ENCODE data around the gene TEP1. TPM values are rescaled to one million over a fixed set of nuclear protein-coding genes. Genes with fewer than 3 reads are reported as not detected.

Gene TEP1
- total RNA-seq, 1 donor from 2014 or later, result 38.0 TPM

GRCh38 chr14:20382526-20382925, 30.8 kb downstream of the TEP1 start:
- H3K27me3 Mint-ChIP-seq (ENCODE audit: unreplicated experiment), result no peaks in the 10 kb centered on the region
- no peaks in the 10 kb centered on the region for H3K4me1 Mint-ChIP-seq (ENCODE audit: unreplicated experiment)
- H3K27ac Mint-ChIP-seq (ENCODE audit: unreplicated experiment), result no peak overlapping the region
- TF ChIP-seq CTCF (IDR thresholded peaks at IDR 0.05), result no peak
- no peak for DNase-seq (ENCODE audit: extremely low spot score, unreplicated experiment)
- H3K4me3 Mint-ChIP-seq (ENCODE audit: unreplicated experiment), result no peak overlapping the region
- H3K9me3 Mint-ChIP-seq (ENCODE audit: unreplicated experiment), result no peaks in the 10 kb centered on the region
- H3K36me3 Mint-ChIP-seq (ENCODE audit: unreplicated experiment), result peaks cover 45% of the 10 kb centered on the region

- H3K4me1 Mint-ChIP-seq (ENCODE audit: unreplicated experiment), result no peaks in the 10 kb centered on the region
- no peak for TF ChIP-seq CTCF (IDR thresholded peaks at IDR 0.05)
- no peaks in the 10 kb centered on the region for H3K9me3 Mint-ChIP-seq (ENCODE audit: unreplicated experiment)
- peaks cover 48% of the 10 kb centered on the region for H3K36me3 Mint-ChIP-seq (ENCODE audit: unreplicated experiment)
- no peaks in the 10 kb centered on the region for H3K27me3 Mint-ChIP-seq (ENCODE audit: unreplicated experiment)
- no peak overlapping the region for H3K4me3 Mint-ChIP-seq (ENCODE audit: unreplicated experiment)
- no peak overlapping the region for H3K27ac Mint-ChIP-seq (ENCODE audit: unreplicated experiment)
- DNase-seq (ENCODE audit: extremely low spot score, unreplicated experiment), result no peak
These were observed 32.0 kb downstream of the TEP1 start for GRCh38 chr14:20381341-20381740.

- no peaks in the 10 kb centered on the region for H3K4me1 Mint-ChIP-seq (ENCODE audit: unreplicated experiment)
- H3K4me3 Mint-ChIP-seq (ENCODE audit: unreplicated experiment), result no peak overlapping the region
- H3K9me3 Mint-ChIP-seq (ENCODE audit: unreplicated experiment), result no peaks in the 10 kb centered on the region
- H3K27ac Mint-ChIP-seq (ENCODE audit: unreplicated experiment), result no peak overlapping the region
- no peak for DNase-seq (ENCODE audit: extremely low spot score, unreplicated experiment)
- no peak for TF ChIP-seq CTCF (IDR thresholded peaks at IDR 0.05)
- peaks cover 48% of the 10 kb centered on the region for H3K36me3 Mint-ChIP-seq (ENCODE audit: unreplicated experiment)
- no peaks in the 10 kb centered on the region for H3K27me3 Mint-ChIP-seq (ENCODE audit: unreplicated experiment)
These were observed 32.6 kb downstream of the TEP1 start for GRCh38 chr14:20380681-20381080.

- Mint-ChIP-seq H3K9me3 (ENCODE audit: unreplicated experiment) (no peaks in the 10 kb centered on the region), H3K4me3 (ENCODE audit: unreplicated experiment) (no peak overlapping the region), H3K27ac (ENCODE audit: unreplicated experiment) (no peak overlapping the region), H3K4me1 (ENCODE audit: unreplicated experiment) (no peaks in the 10 kb centered on the region), H3K36me3 (ENCODE audit: unreplicated experiment) (peaks cover 50% of the 10 kb centered on the region), H3K27me3 (ENCODE audit: unreplicated experiment) (no peaks in the 10 kb centered on the region)
- no peak for TF ChIP-seq CTCF (IDR thresholded peaks at IDR 0.05)
- DNase-seq (ENCODE audit: extremely low spot score, unreplicated experiment), result no peak
These were observed 33.6 kb downstream of the TEP1 start for GRCh38 chr14:20379743-20380142.

GRCh38 chr14:20377171-20377570, 36.1 kb downstream of the TEP1 start:
- H3K4me1 Mint-ChIP-seq (ENCODE audit: unreplicated experiment), result no peaks in the 10 kb centered on the region
- H3K4me3 Mint-ChIP-seq (ENCODE audit: unreplicated experiment), result no peak overlapping the region
- no peaks in the 10 kb centered on the region for H3K9me3 Mint-ChIP-seq (ENCODE audit: unreplicated experiment)
- no peak overlapping the region for H3K27ac Mint-ChIP-seq (ENCODE audit: unreplicated experiment)
- no peak for TF ChIP-seq CTCF (IDR thresholded peaks at IDR 0.05)
- no peaks in the 10 kb centered on the region for H3K27me3 Mint-ChIP-seq (ENCODE audit: unreplicated experiment)
- no peak for DNase-seq (ENCODE audit: extremely low spot score, unreplicated experiment)
- peaks cover 55% of the 10 kb centered on the region for H3K36me3 Mint-ChIP-seq (ENCODE audit: unreplicated experiment)

Measured in osteocyte (in vitro differentiated cells).